Activated naive CD4-positive, alpha-beta T cell treated with anti-CD3 and anti-CD28 coated beads for 36 hours (primary cell): ENCODE results near the gene TMEM100. TPM values are rescaled to one million over a fixed set of nuclear protein-coding genes. Genes with fewer than 3 reads are reported as not detected.

Experiments used
- CTCF ChIA-PET: fragments of 350-600 bp; sonication (Branson Sonifier 250); formaldehyde crosslinking; loops from one replicate; lab custom pipeline; 2021; ENCODE audit warnings: antibody characterized with exemption; lab: Charles Lee
- DNase-seq: peaks from one replicate; pipeline ENCODE4 v3.0.0-alpha.2; 2020
- H3K27ac Mint-ChIP-seq: one replicate; pipeline ENCODE4 v1.8.0; 2021; ENCODE audit warnings: mild to moderate bottlenecking, mixed read lengths
- H3K27me3 Mint-ChIP-seq: one replicate; pipeline ENCODE4 v1.8.0; 2021; ENCODE audit warnings: low read depth, mixed read lengths
- H3K36me3 Mint-ChIP-seq: one replicate; pipeline ENCODE4 v1.8.0; 2021; ENCODE audit warnings: low read depth, mixed read lengths
- H3K4me1 Mint-ChIP-seq: one replicate; pipeline ENCODE4 v1.8.0; 2021; ENCODE audit warnings: low read depth, mixed read lengths
- H3K4me3 Mint-ChIP-seq: one replicate; pipeline ENCODE4 v1.8.0; 2021; ENCODE audit warnings: mild to moderate bottlenecking, moderate library complexity, mixed read lengths
- H3K9me3 Mint-ChIP-seq: one replicate; pipeline ENCODE4 v1.8.0; 2021; ENCODE audit warnings: mixed read lengths
- intact Hi-C: fragments of 100-400 bp; cut with micrococcal nuclease; formaldehyde crosslinking; loops from one replicate; pipeline ENCODE4 v1.15.1; 2023
- total RNA-seq, 2 experiments: library from RNA; stranded (reverse); gene quantifications; one replicate each; pipeline ENCODE4 v1.2.3, GENCODE V29; 2021

TMEM100 gene
- total RNA-seq, 2 experiments from 2014 or later, result not detected

GRCh38 chr17:55727920-55728319 lies 5.3 kb upstream of the TMEM100 start:
- Mint-ChIP-seq H3K27ac (no peak overlapping the region), H3K4me3 (no peak overlapping the region), H3K4me1 (peaks cover 3% of the 10 kb centered on the region), H3K36me3 (no peaks in the 10 kb centered on the region), H3K27me3 (peaks cover 71% of the 10 kb centered on the region), H3K9me3 (no peaks in the 10 kb centered on the region)
- intact Hi-C loops, result no loop called here
- CTCF ChIA-PET, result interaction anchor here (1.6 to 3.9 kb wide), 2 partner anchors 10 to 201 kb away, joined by 5 to 13 read pairs; no protein-coding TSS in a partner anchor
- DNase-seq, result no peak

GRCh38 chr17:55727275-55727674 lies 4.6 kb upstream of the TMEM100 start:
- no peaks in the 10 kb centered on the region for H3K9me3 Mint-ChIP-seq
- H3K36me3 Mint-ChIP-seq, result no peaks in the 10 kb centered on the region
- intact Hi-C loops, result no loop called here
- DNase-seq, result no peak
- H3K27me3 Mint-ChIP-seq, result peaks cover 69% of the 10 kb centered on the region
- H3K4me1 Mint-ChIP-seq, result peaks cover 2% of the 10 kb centered on the region
- H3K27ac Mint-ChIP-seq, result no peak overlapping the region
- no peak overlapping the region for H3K4me3 Mint-ChIP-seq
- CTCF ChIA-PET, result interaction anchor here (3.9 kb wide), 1 partner anchor 9 kb away, joined by 13 read pairs; no protein-coding TSS in a partner anchor

- intact Hi-C loops, result no loop called here
- CTCF ChIA-PET, result interaction anchor here (3.9 kb wide), 1 partner anchor 8 kb away, joined by 13 read pairs; no protein-coding TSS in a partner anchor
- Mint-ChIP-seq H3K9me3 (no peaks in the 10 kb centered on the region), H3K27ac (no peak overlapping the region), H3K4me3 (no peak overlapping the region), H3K4me1 (peaks cover 2% of the 10 kb centered on the region), H3K27me3 (peaks cover 62% of the 10 kb centered on the region), H3K36me3 (no peaks in the 10 kb centered on the region)
- DNase-seq, result no peak
Measured at GRCh38 chr17:55726440-55726839, 3.8 kb upstream of the TMEM100 start.

GRCh38 chr17:55723488-55723848 lies 804 bp upstream of the TMEM100 start:
- intact Hi-C loops, result no loop called here
- no peak for DNase-seq
- no peaks in the 10 kb centered on the region for H3K9me3 Mint-ChIP-seq
- H3K36me3 Mint-ChIP-seq, result no peaks in the 10 kb centered on the region
- no peak overlapping the region for H3K4me3 Mint-ChIP-seq
- peaks cover 2% of the 10 kb centered on the region for H3K4me1 Mint-ChIP-seq
- CTCF ChIA-PET, result interaction anchor here (2.2 kb wide), 1 partner anchor 12 kb away, joined by 6 read pairs; no protein-coding TSS in a partner anchor
- H3K27me3 Mint-ChIP-seq, result peaks cover 52% of the 10 kb centered on the region
- no peak overlapping the region for H3K27ac Mint-ChIP-seq

- intact Hi-C loops, result no loop called here
- CTCF ChIA-PET, result interaction anchor here (0.6 to 2.2 kb wide), 6 partner anchors 11 to 1588 kb away, joined by 3 to 6 read pairs (median 4); no protein-coding TSS in a partner anchor
- H3K9me3 Mint-ChIP-seq, result no peaks in the 10 kb centered on the region
- H3K4me3 Mint-ChIP-seq, result no peak overlapping the region
- peaks cover 2% of the 10 kb centered on the region for H3K4me1 Mint-ChIP-seq
- H3K36me3 Mint-ChIP-seq, result no peaks in the 10 kb centered on the region
- DNase-seq, result no peak
- no peak overlapping the region for H3K27ac Mint-ChIP-seq
- peaks cover 43% of the 10 kb centered on the region for H3K27me3 Mint-ChIP-seq
Measured at GRCh38 chr17:55722016-55722736, 488 bp downstream of the TMEM100 start.

- H3K4me1 Mint-ChIP-seq, result peaks cover 2% of the 10 kb centered on the region
Measured at GRCh38 chr17:55720919-55721836, 1.5 kb downstream of the TMEM100 start.

GRCh38 chr17:55717898-55718735 lies 4.5 kb downstream of the TMEM100 start:
- Mint-ChIP-seq H3K27ac (no peak overlapping the region), H3K4me3 (no peak overlapping the region), H3K27me3 (peaks cover 15% of the 10 kb centered on the region), H3K9me3 (no peaks in the 10 kb centered on the region), H3K4me1 (peaks cover 2% of the 10 kb centered on the region), H3K36me3 (no peaks in the 10 kb centered on the region)
- CTCF ChIA-PET, result interaction anchor here (0.5 to 4.4 kb wide), 26 partner anchors 9 to 760 kb away, joined by 3 to 35 read pairs (median 4); partner anchors contain the start of gene PCTP
- intact Hi-C loops, result loop anchor here (1.0 to 2.0 kb wide), 2 partner anchors 115 to 192 kb away; no protein-coding TSS in a partner anchor
- DNase-seq, result peak; percentile 84

More at GRCh38 chr17:55720919-55721836, 1.5 kb downstream of the TMEM100 start:
- CTCF ChIA-PET, result interaction anchor here (0.7 to 4.4 kb wide), 8 partner anchors 11 to 195 kb away, joined by 3 to 25 read pairs (median 4); no protein-coding TSS in a partner anchor
- no peak overlapping the region for H3K4me3 Mint-ChIP-seq
- no peaks in the 10 kb centered on the region for H3K9me3 Mint-ChIP-seq
- H3K27ac Mint-ChIP-seq, result no peak overlapping the region
- peaks cover 35% of the 10 kb centered on the region for H3K27me3 Mint-ChIP-seq
- no peak for DNase-seq
- intact Hi-C loops, result no loop called here
- H3K36me3 Mint-ChIP-seq, result no peaks in the 10 kb centered on the region

- intact Hi-C loops, result no loop called here
- Mint-ChIP-seq H3K9me3 (no peaks in the 10 kb centered on the region), H3K36me3 (no peaks in the 10 kb centered on the region), H3K27ac (no peak overlapping the region), H3K4me1 (no peaks in the 10 kb centered on the region), H3K4me3 (no peak overlapping the region), H3K27me3 (peaks cover 10% of the 10 kb centered on the region)
- DNase-seq, result no peak
- CTCF ChIA-PET, result interaction anchor here (0.5 to 4.4 kb wide), 24 partner anchors 8 to 760 kb away, joined by 3 to 35 read pairs (median 3); no protein-coding TSS in a partner anchor
Measured at GRCh38 chr17:55717432-55717831, 5.2 kb downstream of the TMEM100 start.

- no peaks in the 10 kb centered on the region for H3K4me1 Mint-ChIP-seq
- no peaks in the 10 kb centered on the region for H3K36me3 Mint-ChIP-seq
- H3K4me3 Mint-ChIP-seq, result no peak overlapping the region
- intact Hi-C loops, result no loop called here
- peaks cover 16% of the 10 kb centered on the region for H3K27me3 Mint-ChIP-seq
- DNase-seq, result no peak
- no peak overlapping the region for H3K27ac Mint-ChIP-seq
- no peaks in the 10 kb centered on the region for H3K9me3 Mint-ChIP-seq
- CTCF ChIA-PET, result no interaction called here
Measured at GRCh38 chr17:55710829-55711496, 11.7 kb downstream of the TMEM100 start.

- CTCF ChIA-PET, result interaction anchor here (1.1 kb wide), 2 partner anchors 10 to 185 kb away, joined by 3 read pairs; no protein-coding TSS in a partner anchor
Measured at GRCh38 chr17:55710410-55710809, 12.3 kb downstream of the TMEM100 start.

GRCh38 chr17:55709984-55710383 lies 12.7 kb downstream of the TMEM100 start:
- Mint-ChIP-seq H3K9me3 (no peaks in the 10 kb centered on the region), H3K36me3 (no peaks in the 10 kb centered on the region), H3K27ac (no peak overlapping the region), H3K4me3 (no peak overlapping the region), H3K4me1 (no peaks in the 10 kb centered on the region), H3K27me3 (peaks cover 22% of the 10 kb centered on the region)
- intact Hi-C loops, result no loop called here
- CTCF ChIA-PET, result interaction anchor here (0.7 to 1.3 kb wide), 4 partner anchors 8 to 184 kb away, joined by 3 to 4 read pairs (median 3); no protein-coding TSS in a partner anchor
- DNase-seq, result no peak

More at GRCh38 chr17:55710410-55710809, 12.3 kb downstream of the TMEM100 start:
- no peaks in the 10 kb centered on the region for H3K36me3 Mint-ChIP-seq
- H3K27me3 Mint-ChIP-seq, result peaks cover 20% of the 10 kb centered on the region
- no peak for DNase-seq
- H3K9me3 Mint-ChIP-seq, result no peaks in the 10 kb centered on the region
- intact Hi-C loops, result no loop called here
- no peak overlapping the region for H3K4me3 Mint-ChIP-seq
- H3K4me1 Mint-ChIP-seq, result no peaks in the 10 kb centered on the region
- H3K27ac Mint-ChIP-seq, result no peak overlapping the region
